GM21723 (cell line): ENCODE measurements around the gene TNRC6A.
"Not testable (repeated sequence)": the region's sequence is repeated elsewhere in the genome, so short reads cannot be mapped to it uniquely, and the experiment has no call there.

Source experiments
- ATAC-seq: cut with Tn5 transposase; IDR thresholded peaks from one replicate; pipeline ENCODE4 v1.9.1; 2021; ENCODE audit warnings: mild to moderate bottlenecking, moderate library complexity; ENCODE audit not compliant: unreplicated experiment

Gene TNRC6A

GRCh38 chr16:24810951-24811843 is 81.7 kb downstream of the TNRC6A start:
- no peak for ATAC-seq

DNA sequence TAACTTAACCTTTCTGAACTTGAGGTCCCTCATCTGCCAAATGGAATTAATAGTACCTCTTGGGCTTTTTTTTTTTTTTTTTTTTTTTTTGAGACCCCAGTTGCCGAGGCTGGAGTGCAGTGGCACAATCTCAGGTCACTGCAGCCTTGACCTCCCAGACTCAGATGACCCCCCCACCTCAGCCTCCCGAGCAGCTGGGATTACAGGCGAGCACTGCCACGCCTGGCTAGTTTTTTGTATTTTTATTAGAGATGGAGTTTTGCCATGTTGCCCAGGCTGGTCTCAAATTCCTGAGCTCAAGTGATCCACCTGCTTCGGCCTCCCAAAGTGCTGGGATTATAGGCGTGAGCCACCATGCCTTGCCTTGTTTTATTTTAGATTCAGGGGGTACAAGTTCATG is 83.4 kb downstream of the TNRC6A start:
- ATAC-seq = not testable (repeated sequence)

- ATAC-seq = no peak
These were observed 85.6 kb downstream of the TNRC6A start for GRCh38 chr16:24815021-24815420.

GRCh38 chr16:24816688-24817087 is 87.2 kb downstream of the TNRC6A start:
- ATAC-seq = no peak

GRCh38 chr16:24819462-24820040 is 90.1 kb downstream of the TNRC6A start:
- ATAC-seq = no peak

DNA sequence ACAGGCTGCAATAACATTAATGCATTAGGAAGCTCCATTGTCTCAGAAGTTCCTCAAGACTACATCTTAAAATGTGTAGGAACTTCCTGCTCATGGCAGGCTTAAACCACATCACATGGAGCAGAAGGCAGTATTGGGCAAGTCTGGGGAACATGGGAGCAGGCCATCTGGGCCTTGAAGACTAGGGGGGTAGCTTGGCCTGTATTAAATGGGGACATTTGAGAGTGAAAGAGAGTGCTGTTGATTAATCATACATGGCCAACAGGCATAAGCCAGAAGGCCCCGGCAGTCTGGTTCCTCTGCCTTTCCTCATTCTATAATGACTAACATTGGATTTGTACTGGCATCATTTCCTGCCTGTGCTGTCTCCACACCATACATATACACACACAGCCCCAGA is 91.1 kb downstream of the TNRC6A start:
- ATAC-seq = no peak

DNA sequence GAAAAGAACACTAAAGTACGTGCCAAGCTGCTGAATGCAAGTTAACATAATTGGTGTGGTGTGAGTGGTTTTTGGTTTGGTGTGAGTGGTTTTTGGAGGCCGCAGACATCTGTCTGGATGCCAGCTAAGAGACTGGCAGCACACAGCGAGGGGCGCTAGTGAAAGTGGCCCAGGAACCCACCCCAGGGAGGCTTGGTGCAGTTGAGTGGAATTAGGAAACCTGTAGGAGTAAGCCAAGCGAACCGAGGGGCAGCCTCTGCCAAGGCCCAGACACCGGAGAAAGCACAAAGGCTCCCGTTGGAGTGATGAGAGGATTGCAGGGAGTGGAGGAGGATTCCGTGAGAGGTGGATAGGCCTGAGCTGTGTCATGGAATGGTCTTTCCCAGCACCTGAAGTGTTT is 91.7 kb downstream of the TNRC6A start:
- ATAC-seq = no peak

GRCh38 chr16:24822542-24822941 is 93.1 kb downstream of the TNRC6A start:
- ATAC-seq = no peak

GRCh38 chr16:24822974-24823373 is 93.5 kb downstream of the TNRC6A start:
- no peak for ATAC-seq

GRCh38 chr16:24825696-24826095 is 96.2 kb downstream of the TNRC6A start:
- no peak for ATAC-seq

- ATAC-seq = no peak
These were observed 96.7 kb downstream of the TNRC6A start for GRCh38 chr16:24826096-24826690.

DNA sequence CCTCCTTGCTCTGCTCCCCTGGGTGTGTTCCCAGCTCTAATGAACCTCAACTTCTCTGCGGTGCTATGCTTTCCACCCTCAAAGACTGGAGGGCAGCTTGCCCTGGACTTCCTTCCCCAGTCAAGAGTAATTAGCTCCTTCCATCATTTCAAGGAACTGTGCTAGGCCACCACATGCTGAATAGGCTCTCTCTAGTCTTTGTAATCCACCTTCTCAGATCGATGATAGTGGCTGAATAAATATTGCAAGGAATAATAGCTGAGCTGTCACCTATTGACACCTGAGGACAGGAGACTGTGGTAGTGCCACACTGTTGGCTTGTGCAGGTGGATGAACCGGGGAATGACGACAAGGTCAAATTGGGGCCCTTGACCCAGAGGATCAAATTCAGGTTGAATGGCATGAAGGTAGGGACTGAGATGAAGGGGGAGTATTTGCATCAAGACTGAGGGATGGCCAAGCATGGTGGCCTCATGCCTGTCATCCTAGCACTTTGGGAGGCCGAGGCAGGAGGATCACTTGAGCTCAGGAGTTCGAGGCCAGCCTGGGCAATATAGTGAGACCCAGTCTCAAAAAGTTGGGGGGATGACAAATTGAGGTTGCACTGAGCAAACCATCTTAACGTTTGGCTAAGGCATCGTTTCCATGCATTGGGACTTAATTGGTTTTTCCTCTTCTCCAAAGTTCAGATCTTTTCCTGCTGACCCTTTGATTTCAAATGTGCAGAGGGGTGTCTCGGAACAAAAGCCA is 97.5 kb downstream of the TNRC6A start:
- ATAC-seq = no peak

DNA sequence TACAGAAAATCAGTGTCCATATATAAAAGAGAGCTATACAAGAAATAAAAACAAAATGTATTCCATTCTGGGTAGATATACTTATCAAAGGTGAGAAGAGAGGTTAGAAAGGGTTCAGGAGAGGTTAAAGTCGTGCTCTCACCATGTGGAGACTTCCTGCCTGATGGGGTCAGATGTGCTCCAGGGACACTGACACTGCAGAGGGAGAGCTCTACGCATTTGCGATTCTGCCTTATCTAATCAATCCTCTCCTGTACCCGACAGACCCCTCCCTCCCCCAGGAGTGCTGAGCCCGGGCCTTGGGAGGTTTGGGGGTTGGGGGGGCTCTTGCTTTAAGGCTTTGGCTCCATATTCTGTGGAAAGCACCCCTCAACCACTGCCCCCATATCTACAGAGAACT is 99.7 kb downstream of the TNRC6A start:
- no peak for ATAC-seq

- no peak for ATAC-seq
These were observed 103.9 kb downstream of the TNRC6A start for GRCh38 chr16:24833352-24833751.

DNA sequence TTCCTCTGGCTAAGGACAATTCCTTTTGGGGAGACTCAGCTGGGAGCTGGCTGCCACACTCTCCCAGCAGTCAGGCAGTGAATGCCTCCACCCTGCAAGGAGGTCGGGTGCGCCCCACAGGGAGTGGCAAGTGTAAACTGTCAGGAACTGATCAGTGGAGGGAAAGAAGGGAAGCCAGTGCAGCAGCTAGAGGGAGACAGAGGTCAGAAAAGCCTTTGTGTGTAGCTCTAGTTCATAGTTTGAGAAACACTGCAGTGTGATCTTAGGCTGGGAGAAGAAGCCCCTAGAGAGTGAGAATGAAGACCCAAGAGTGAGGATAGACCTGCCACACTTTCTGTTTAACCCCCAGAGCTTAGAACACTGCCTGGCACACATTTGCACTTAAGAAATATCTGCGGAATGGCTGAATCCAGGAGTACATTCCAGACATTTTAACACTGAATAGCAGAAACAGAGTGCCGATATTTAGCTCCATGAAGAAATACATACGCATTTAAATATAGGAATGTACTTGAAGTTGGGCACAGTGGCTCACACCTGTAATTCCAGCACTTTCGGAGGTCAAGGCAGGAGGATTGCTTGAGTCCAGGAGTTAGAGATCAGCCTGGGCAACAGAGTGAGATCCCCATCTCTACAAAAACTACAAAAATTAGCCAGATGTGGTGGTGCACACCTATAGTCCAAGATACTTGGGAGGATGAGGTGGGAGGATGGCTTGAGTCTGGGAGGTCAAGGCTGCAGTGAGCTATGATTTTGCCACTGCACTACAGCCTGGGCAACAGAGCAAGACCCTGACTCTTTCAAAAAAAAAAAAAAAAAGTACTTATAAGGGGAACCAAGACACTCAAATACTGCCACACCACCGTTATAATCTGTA is 105.2 kb downstream of the TNRC6A start:
- no peak for ATAC-seq

- no peak for ATAC-seq
These were observed 107.4 kb downstream of the TNRC6A start for GRCh38 chr16:24836836-24837235.

- ATAC-seq = no peak
These were observed 108.5 kb downstream of the TNRC6A start for GRCh38 chr16:24837969-24838368.

- ATAC-seq = no peak
These were observed 109.3 kb downstream of the TNRC6A start for GRCh38 chr16:24838554-24839266.

DNA sequence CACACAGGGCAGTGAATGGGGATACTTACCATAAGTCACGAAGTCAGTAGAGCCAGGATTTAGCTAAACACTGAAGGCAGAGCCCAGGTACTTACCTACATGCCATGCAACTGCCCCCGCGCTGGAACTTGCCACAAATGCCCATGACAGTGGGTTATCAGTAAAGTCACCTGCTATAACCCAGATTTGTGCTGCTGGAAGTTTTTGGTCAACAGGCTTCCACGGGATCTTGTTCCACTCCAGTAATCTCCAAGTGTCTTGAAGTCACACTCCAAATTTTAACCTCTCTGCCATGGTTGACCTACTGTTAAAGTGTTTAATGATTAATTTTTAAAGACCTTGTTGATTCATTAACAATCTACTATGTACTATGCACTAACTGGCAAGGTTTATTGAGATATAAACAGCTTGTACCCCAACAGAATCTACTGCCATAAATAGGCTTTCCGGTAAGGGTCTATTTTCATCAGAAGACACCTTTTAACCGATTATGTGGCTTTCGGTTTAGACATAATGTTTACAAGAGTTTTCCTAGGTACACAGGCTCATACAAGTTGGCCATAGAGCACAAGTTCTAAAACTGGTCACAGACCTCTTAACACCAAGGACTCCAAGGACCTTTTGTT is 110.0 kb downstream of the TNRC6A start:
- ATAC-seq = no peak
